Measurements from ENCODE around the gene DIP2C.
"Not testable (repeated sequence)": the region's sequence is repeated elsewhere in the genome, so short reads cannot be mapped to it uniquely, and the experiment has no call there.

GRCh38 chr10:678662-679005 is 10.8 kb downstream of the DIP2C start:
- TF ChIP-seq CTCF (IDR thresholded peaks at IDR 0.05); EP300 (IDR thresholded peaks at IDR 0.05; ENCODE audit: low read depth): not testable (repeated sequence)

Data from transverse colon (tissue), 3 donors.